Measurements from ENCODE around the gene STK32B.
"Not testable (repeated sequence)": the region's sequence is repeated elsewhere in the genome, so short reads cannot be mapped to it uniquely, and the experiment has no call there.

STK32B gene

GRCh38 chr4:5165420-5166369, 114.4 kb downstream of the STK32B start:
- no peak for DNase-seq

GRCh38 chr4:5166377-5166776, 115.1 kb downstream of the STK32B start:
- no peak for DNase-seq

GRCh38 chr4:5168891-5169290, 117.6 kb downstream of the STK32B start:
- DNase-seq = no peak

GRCh38 chr4:5175836-5176235, 124.6 kb downstream of the STK32B start:
- not testable (repeated sequence) for DNase-seq

GRCh38 chr4:5184606-5185005, 133.3 kb downstream of the STK32B start:
- no peak for DNase-seq

GRCh38 chr4:5185551-5185950, 134.3 kb downstream of the STK32B start:
- no peak for DNase-seq

GRCh38 chr4:5186271-5187064, 135.2 kb downstream of the STK32B start:
- DNase-seq = peak; percentile 4

GRCh38 chr4:5188130-5188529, 136.8 kb downstream of the STK32B start:
- DNase-seq = no peak

GRCh38 chr4:5191831-5192230, 140.6 kb downstream of the STK32B start:
- no peak for DNase-seq

GRCh38 chr4:5192271-5192670, 141.0 kb downstream of the STK32B start:
- DNase-seq = no peak

GRCh38 chr4:5192678-5193077, 141.4 kb downstream of the STK32B start:
- DNase-seq = no peak

GRCh38 chr4:5198656-5199541, 147.6 kb downstream of the STK32B start:
- DNase-seq = no peak

GRCh38 chr4:5199912-5200311, 148.6 kb downstream of the STK32B start:
- no peak for DNase-seq

GRCh38 chr4:5200513-5200912, 149.2 kb downstream of the STK32B start:
- no peak for DNase-seq

- no peak for DNase-seq
Observed at GRCh38 chr4:5203309-5203992, 152.2 kb downstream of the STK32B start.

GRCh38 chr4:5203993-5204310, 152.7 kb downstream of the STK32B start:
- DNase-seq = no peak

GRCh38 chr4:5204781-5205180, 153.5 kb downstream of the STK32B start:
- DNase-seq = no peak

- DNase-seq = no peak
Observed at GRCh38 chr4:5206016-5206790, 154.9 kb downstream of the STK32B start.

GRCh38 chr4:5209862-5210261, 158.6 kb downstream of the STK32B start:
- no peak for DNase-seq

GRCh38 chr4:5211282-5211839, 160.1 kb downstream of the STK32B start:
- no peak for DNase-seq
